AML-193 (cell line): ENCODE results near the gene OR7A10.
"Not testable (repeated sequence)": the region's sequence is repeated elsewhere in the genome, so short reads cannot be mapped to it uniquely, and the experiment has no call there.

ENCODE experiments used
- DNase-seq, 2 experiments: peaks; one replicate each; lab custom pipeline; 2025; lab: John Stamatoyannopoulos, UW

OR7A10 gene

GRCh38 chr19:14795078-14795721 lies 53.5 kb downstream of the OR7A10 start:
- no peak for DNase-seq

- DNase-seq, result not testable (repeated sequence)
Measured at GRCh38 chr19:14792250-14792649, 56.5 kb downstream of the OR7A10 start.
